HCT116 (cell line): Measurements from ENCODE around the gene USP15. TPM values are rescaled to one million over a fixed set of nuclear protein-coding genes. Genes with fewer than 3 reads are reported as not detected.

Experiments
- ATAC-seq: fragments of 200-7000 bp; cut with Tn5 transposase; 2 replicates; pipeline ENCODE4 v1.9.1; 2020; ENCODE audit warnings: mild to moderate bottlenecking, moderate library complexity
- BruUV-seq: library from RNA; stranded (reverse); fragments of 400-500 nt; replicated peaks from 2 replicates; lab custom pipeline; 2021; lab: Mats Ljungman, UMichigan
- CTCF ChIA-PET: fragments of 300-600 bp; sonication (Branson Sonifier 250); formaldehyde crosslinking; loops from one replicate; lab custom pipeline; 2021; ENCODE audit warnings: antibody characterized with exemption; lab: Charles Lee
- POLR2A ChIA-PET: fragments of 300-600, 350-600 bp; sonication (Branson Sonifier 250); formaldehyde crosslinking; loops from one replicate; lab custom pipeline; 2021; ENCODE audit warnings: antibody characterized with exemption; lab: Charles Lee
- RAD21 ChIA-PET, 2 experiments: fragments of 300-600 bp; sonication (Branson Sonifier 250); formaldehyde crosslinking; loops; one replicate each; lab custom pipeline; 2023; ENCODE audit warnings: low total read pairs in 2 of 2; ENCODE audit not compliant: uncharacterized antibody in 2 of 2, unreplicated experiment in 2 of 2, low non-redundant PET in 1 of 2; lab: Charles Lee
- DNase-seq: peaks from one replicate; pipeline ENCODE4 v3.0.0-alpha.2; 2010; ENCODE audit warnings: low read depth, low spot score
- H2AFZ ChIP-seq: fragments of 200-600 bp; shearing (Covaris generic), sonication (generic); 2 replicates; pipeline ENCODE4 v1.6.1; 2017; ENCODE audit warnings: low read depth, mixed run types, mixed read lengths, antibody characterized with exemption, low read length; ENCODE audit not compliant: poor library complexity, severe bottlenecking
- H3K27ac ChIP-seq: 2 replicates; pipeline ENCODE4 v1.5.1; 2012; ENCODE audit warnings: low read depth, low read length
- H3K27me3 ChIP-seq: fragments of 200-600 bp; sonication (generic); 2 replicates; pipeline ENCODE4 v1.6.1; 2016; ENCODE audit warnings: mixed run types, low read length, mixed read lengths; ENCODE audit not compliant: insufficient read depth
- H3K36me3 ChIP-seq, 2 experiments: fragments of 200-500 bp in 1 of 2; fragments of 200-600 bp in 1 of 2; sonication (Bioruptor generic) in 1 of 2; sonication (generic) in 1 of 2; 2 replicates each; pipeline versions ENCODE4 v1.5.1 to v1.6.1; 2014 to 2016; ENCODE audit warnings: low read length in 2 of 2, inconsistent platforms in 1 of 2, mixed read lengths in 1 of 2, mixed run types in 1 of 2; ENCODE audit not compliant: insufficient read depth in 2 of 2, control insufficient read depth in 1 of 2
- H3K4me1 ChIP-seq, 2 experiments: fragments of 200-600 bp in 1 of 2; sonication (generic) in 1 of 2; 2 replicates each; pipeline versions ENCODE4 v1.5.1 to v1.6.1; 2012 to 2017; ENCODE audit warnings: low read length in 2 of 2, inconsistent platforms in 1 of 2, mild to moderate bottlenecking in 1 of 2, mixed read lengths in 1 of 2, mixed run types in 1 of 2, moderate library complexity in 1 of 2; ENCODE audit not compliant: insufficient read depth in 2 of 2, control insufficient read depth in 1 of 2
- H3K4me2 ChIP-seq: fragments of 200-600 bp; sonication (generic); 2 replicates; pipeline ENCODE4 v1.6.1; 2017; ENCODE audit warnings: mixed run types, low read length, mixed read lengths
- H3K4me3 ChIP-seq, 2 experiments: fragments of 200-600 bp in 1 of 2; sonication (generic) in 1 of 2; replicated peaks in 1 of 2; 2 replicates each; pipeline ENCODE4 v1.5.1; 2011 to 2016; ENCODE audit warnings: low read length in 2 of 2, control low read depth in 1 of 2, low read depth in 1 of 2, mild to moderate bottlenecking in 1 of 2, mixed read lengths in 1 of 2, mixed run types in 1 of 2
- H3K79me2 ChIP-seq: fragments of 200-600 bp; sonication (generic); 2 replicates; pipeline ENCODE4 v1.6.1; 2017; ENCODE audit warnings: mild to moderate bottlenecking, mixed run types, low read length, moderate library complexity, mixed read lengths; ENCODE audit not compliant: insufficient read depth
- H3K9ac ChIP-seq: fragments of 200-600 bp; sonication (generic); 2 replicates; pipeline ENCODE4 v1.6.1; 2016; ENCODE audit warnings: low read length, mixed read lengths
- H3K9me2 ChIP-seq: fragments of 200-600 bp; sonication (generic), shearing (Covaris generic); 2 replicates; pipeline ENCODE4 v1.6.1; 2017; ENCODE audit warnings: mixed run types, mild to moderate bottlenecking, moderate library complexity; ENCODE audit not compliant: insufficient read depth
- H3K9me3 ChIP-seq, 2 experiments: fragments of 200-500 bp in 1 of 2; fragments of 200-600 bp in 1 of 2; sonication (Bioruptor generic) in 1 of 2; sonication (generic) in 1 of 2; 2 replicates each; pipeline ENCODE4 v1.6.1; 2014 to 2017; ENCODE audit warnings: low read length in 2 of 2, mixed read lengths in 2 of 2, inconsistent platforms in 1 of 2, low read depth in 1 of 2, mild to moderate bottlenecking in 1 of 2, mixed run types in 1 of 2, moderate library complexity in 1 of 2; ENCODE audit not compliant: control insufficient read depth in 1 of 2, insufficient read depth in 1 of 2
- H4K20me1 ChIP-seq: fragments of 200-600 bp; sonication (generic), shearing (Covaris generic); 2 replicates; pipeline ENCODE4 v1.6.1; 2017; ENCODE audit warnings: mixed run types, mild to moderate bottlenecking, moderate library complexity; ENCODE audit not compliant: insufficient read depth
- CBX3 ChIP-seq: IDR thresholded peaks from 2 replicates; pipeline ENCODE4 v1.6.1; 2012; ENCODE audit warnings: low read depth
- CEBPB ChIP-seq: IDR thresholded peaks from 2 replicates; pipeline ENCODE4 v1.6.1; 2012; ENCODE audit warnings: low read depth
- EGR1 ChIP-seq: IDR thresholded peaks from 2 replicates; pipeline ENCODE4 v1.6.1; 2012; ENCODE audit warnings: low read depth
- ELF1 ChIP-seq: IDR thresholded peaks from 2 replicates; pipeline ENCODE4 v1.6.1; 2012; ENCODE audit warnings: low read depth, borderline replicate concordance
- EZH2 ChIP-seq: fragments of 200-600 bp; sonication (generic); IDR thresholded peaks from 2 replicates; pipeline ENCODE4 v1.6.1; 2017; ENCODE audit warnings: antibody characterized with exemption, mixed run types
- EZH2phosphoT487 ChIP-seq: fragments of 200-600 bp; IDR thresholded peaks from 2 replicates; pipeline ENCODE4 v1.6.1; 2018; ENCODE audit warnings: antibody characterized with exemption, borderline replicate concordance
- FOSL1 ChIP-seq: IDR thresholded peaks from 2 replicates; pipeline ENCODE4 v1.6.1; 2012; ENCODE audit warnings: low read depth
- JUND ChIP-seq: IDR thresholded peaks from 2 replicates; pipeline ENCODE4 v1.6.1; 2012
- POLR2A ChIP-seq: IDR thresholded peaks from 2 replicates; pipeline ENCODE4 v1.7.0; 2011; ENCODE audit warnings: borderline replicate concordance; ENCODE audit not compliant: insufficient read depth, insufficient read length; ENCODE audit errors: extremely low read depth
- POLR2AphosphoS5 ChIP-seq: IDR thresholded peaks from 2 replicates; pipeline ENCODE4 v1.6.1; 2011; ENCODE audit warnings: mild to moderate bottlenecking, low read depth, low read length, moderate library complexity
- SP1 ChIP-seq: IDR thresholded peaks from 2 replicates; pipeline ENCODE4 v1.6.1; 2012; ENCODE audit warnings: low read depth
- TCF7L2 ChIP-seq: IDR thresholded peaks from 2 replicates; pipeline ENCODE4 v1.7.0; 2011; ENCODE audit warnings: borderline replicate concordance, inconsistent platforms; ENCODE audit not compliant: insufficient read depth, insufficient read length; ENCODE audit errors: extremely low read depth
- YY1 ChIP-seq: IDR thresholded peaks from 2 replicates; pipeline ENCODE4 v1.6.1; 2011; ENCODE audit warnings: low read length, low read depth, moderate library complexity, mild to moderate bottlenecking; ENCODE audit not compliant: insufficient replicate concordance; ENCODE audit errors: extremely low read depth
- ZFX ChIP-seq: fragments of 450-650 bp; IDR thresholded peaks from 2 replicates; pipeline ENCODE4 v1.6.1; 2017
- ZNF274 ChIP-seq: fragments of 200-500 bp; sonication (Bioruptor generic); IDR thresholded peaks from 2 replicates; pipeline ENCODE4 v1.6.1; 2014; ENCODE audit warnings: mild to moderate bottlenecking, low read depth, low read length, inconsistent platforms
- intact Hi-C: fragments of 100-400 bp; cut with micrococcal nuclease; formaldehyde crosslinking; loops from 2 replicates; pipeline ENCODE4 v1.10.0; 2022
- total RNA-seq: library from RNA; stranded (reverse); gene quantifications from one replicate; pipeline ENCODE4 v1.2.1, GENCODE V29; 2021; ENCODE audit not compliant: unreplicated experiment
- TF ChIP-seq, protein P1 (sequence below): IDR thresholded peaks from 2 replicates; pipeline ENCODE4 v1.6.1; 2012
- TF ChIP-seq, protein P2 (sequence below): IDR thresholded peaks from 2 replicates; pipeline ENCODE4 v1.6.1; 2011; ENCODE audit warnings: mild to moderate bottlenecking, low read length, moderate library complexity; ENCODE audit not compliant: insufficient replicate concordance; ENCODE audit errors: extremely low read depth

Gene USP15
- total RNA-seq, 1 experiment from 2014 or later, result 49.5 TPM

DNA sequence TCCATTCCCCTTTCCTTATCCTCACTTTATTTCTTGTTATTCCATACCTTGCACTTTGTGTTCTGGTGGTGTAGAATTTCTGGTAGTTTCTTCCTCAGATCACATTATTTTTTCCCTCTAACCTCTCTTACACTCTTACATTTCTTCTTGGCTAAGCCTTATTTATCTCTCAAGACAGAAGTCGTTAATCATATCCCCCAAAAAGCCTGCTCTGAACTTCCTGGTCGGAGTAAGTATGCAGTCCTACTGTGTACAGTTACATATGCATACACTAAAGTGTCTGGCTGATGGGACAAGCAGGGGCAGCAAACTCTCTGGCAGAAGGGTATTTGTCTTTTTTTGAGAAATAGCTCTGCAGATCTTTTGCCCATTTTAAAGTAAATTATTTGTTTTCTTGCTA is 33.1 kb upstream of the USP15 start:
- ChIA-PET RAD21 (no interaction called here), POLR2A (no interaction called here), CTCF (no interaction called here)
- no peak overlapping the region for H2AFZ ChIP-seq
- no peaks in the 10 kb centered on the region for H3K27me3 ChIP-seq
- no peaks in the 10 kb centered on the region for H3K36me3 ChIP-seq
- no peak overlapping the region for H3K9ac ChIP-seq
- H4K20me1 ChIP-seq, result no peaks in the 10 kb centered on the region
- no peaks in the 10 kb centered on the region for H3K9me3 ChIP-seq
- ATAC-seq (no peak), DNase-seq (no peak)
- TF ChIP-seq TCF7L2 (no peak), EGR1 (no peak), CEBPB (no peak), ZNF274 (no peak), YY1 (no peak), POLR2AphosphoS5 (no peak), JUND (no peak), FOSL1 (no peak), ELF1 (no peak), POLR2A (no peak), SP1 (no peak), ZFX (no peak), EZH2phosphoT487 (no peak), CBX3 (no peak), EZH2 (no peak)
- TF ChIP-seq, protein P1, sequence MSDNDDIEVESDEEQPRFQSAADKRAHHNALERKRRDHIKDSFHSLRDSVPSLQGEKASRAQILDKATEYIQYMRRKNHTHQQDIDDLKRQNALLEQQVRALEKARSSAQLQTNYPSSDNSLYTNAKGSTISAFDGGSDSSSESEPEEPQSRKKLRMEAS, result no peak
- TF ChIP-seq, protein P2, sequence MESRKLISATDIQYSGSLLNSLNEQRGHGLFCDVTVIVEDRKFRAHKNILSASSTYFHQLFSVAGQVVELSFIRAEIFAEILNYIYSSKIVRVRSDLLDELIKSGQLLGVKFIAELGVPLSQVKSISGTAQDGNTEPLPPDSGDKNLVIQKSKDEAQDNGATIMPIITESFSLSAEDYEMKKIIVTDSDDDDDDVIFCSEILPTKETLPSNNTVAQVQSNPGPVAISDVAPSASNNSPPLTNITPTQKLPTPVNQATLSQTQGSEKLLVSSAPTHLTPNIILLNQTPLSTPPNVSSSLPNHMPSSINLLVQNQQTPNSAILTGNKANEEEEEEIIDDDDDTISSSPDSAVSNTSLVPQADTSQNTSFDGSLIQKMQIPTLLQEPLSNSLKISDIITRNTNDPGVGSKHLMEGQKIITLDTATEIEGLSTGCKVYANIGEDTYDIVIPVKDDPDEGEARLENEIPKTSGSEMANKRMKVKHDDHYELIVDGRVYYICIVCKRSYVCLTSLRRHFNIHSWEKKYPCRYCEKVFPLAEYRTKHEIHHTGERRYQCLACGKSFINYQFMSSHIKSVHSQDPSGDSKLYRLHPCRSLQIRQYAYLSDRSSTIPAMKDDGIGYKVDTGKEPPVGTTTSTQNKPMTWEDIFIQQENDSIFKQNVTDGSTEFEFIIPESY, result no peak
- H3K4me3 ChIP-seq, result no peak overlapping the region
- intact Hi-C loops, result no loop called here
- H3K4me2 ChIP-seq, result no peak overlapping the region
- BruUV-seq, result no TSS peak
- no peaks in the 10 kb centered on the region for H3K9me2 ChIP-seq
- H3K79me2 ChIP-seq, result no peaks in the 10 kb centered on the region
- no peak overlapping the region for H3K27ac ChIP-seq
- H3K4me1 ChIP-seq, result no peaks in the 10 kb centered on the region
